ENCODE results near the gene HADHA.
"Not testable (repeated sequence)": the region's sequence is repeated elsewhere in the genome, so short reads cannot be mapped to it uniquely, and the experiment has no call there.

The HADHA gene

GRCh38 chr2:26244309-26245230 lies at the start of gene HADHA, which contains the start of gene HADHB:
HADHA (minus strand) TSS chr2:26244632; CDS start chr2:26244596, 36 bp downstream.
HADHB (plus strand) TSS chr2:26244939; CDS start chr2:26254255, 9,316 bp downstream.
- peak; percentile 94 for DNase-seq

GRCh38 chr2:26292646-26293045 lies 48.2 kb upstream of the HADHA start:
- no peak for DNase-seq

DNA sequence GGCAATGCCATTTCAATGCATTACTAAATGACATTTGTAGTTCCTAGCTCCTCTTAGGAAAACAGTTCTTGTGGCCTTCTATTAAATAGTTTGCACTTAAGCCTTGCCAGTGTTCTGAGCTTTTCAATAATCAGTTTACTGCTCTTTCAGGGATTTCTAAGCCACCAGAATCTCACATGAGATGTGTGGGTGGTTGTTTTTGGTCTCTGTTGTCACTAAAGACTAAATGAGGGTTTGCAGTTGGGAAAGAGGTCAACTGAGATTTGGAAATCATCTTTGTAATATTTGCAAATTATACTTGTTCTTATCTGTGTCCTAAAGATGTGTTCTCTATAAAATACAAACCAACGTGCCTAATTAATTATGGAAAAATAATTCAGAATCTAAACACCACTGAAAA lies 45.6 kb upstream of the HADHA start:
- no peak for DNase-seq

DNA sequence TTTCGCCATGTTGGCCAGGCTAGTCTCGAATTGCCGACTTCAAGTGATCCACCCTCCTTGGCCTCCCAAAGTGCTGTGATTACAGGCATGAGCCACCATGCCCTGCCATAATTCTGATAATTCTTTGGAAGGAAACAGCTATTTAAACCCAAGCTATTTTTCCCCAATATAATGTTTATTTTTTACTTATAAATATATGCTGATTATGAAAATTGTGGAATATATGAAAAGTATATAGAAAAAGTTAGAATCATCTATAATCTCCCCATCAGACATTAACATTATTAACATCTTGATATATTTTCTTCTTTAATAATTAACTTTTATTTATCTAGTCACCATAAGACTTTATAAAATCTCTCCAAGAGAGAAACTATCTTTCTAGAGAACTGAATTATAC lies 41.5 kb upstream of the HADHA start:
- DNase-seq = no peak

DNA sequence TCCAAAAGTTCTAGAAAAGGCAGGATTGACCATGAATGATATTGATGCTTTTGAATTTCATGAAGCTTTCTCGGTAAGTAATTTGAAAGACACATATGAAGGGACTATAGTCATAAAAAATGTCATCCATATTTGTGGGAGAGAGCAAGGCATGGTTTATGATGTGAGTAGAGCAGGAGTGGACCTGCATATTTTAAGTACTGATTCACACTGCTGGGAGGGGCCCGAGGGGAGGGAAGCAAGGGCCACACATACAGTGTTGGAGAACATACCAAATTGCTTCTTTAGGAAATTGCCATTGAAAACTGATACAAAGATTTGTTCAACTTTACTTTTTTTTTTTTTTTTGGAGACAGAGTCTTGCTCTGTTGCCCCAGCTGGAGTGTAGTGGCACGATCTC lies 39.7 kb upstream of the HADHA start:
- no peak for DNase-seq

GRCh38 chr2:26283606-26284005 lies 39.2 kb upstream of the HADHA start:
- no peak for DNase-seq

- no peak for DNase-seq
These were observed 36.8 kb upstream of the HADHA start for GRCh38 chr2:26281226-26281625.

DNA sequence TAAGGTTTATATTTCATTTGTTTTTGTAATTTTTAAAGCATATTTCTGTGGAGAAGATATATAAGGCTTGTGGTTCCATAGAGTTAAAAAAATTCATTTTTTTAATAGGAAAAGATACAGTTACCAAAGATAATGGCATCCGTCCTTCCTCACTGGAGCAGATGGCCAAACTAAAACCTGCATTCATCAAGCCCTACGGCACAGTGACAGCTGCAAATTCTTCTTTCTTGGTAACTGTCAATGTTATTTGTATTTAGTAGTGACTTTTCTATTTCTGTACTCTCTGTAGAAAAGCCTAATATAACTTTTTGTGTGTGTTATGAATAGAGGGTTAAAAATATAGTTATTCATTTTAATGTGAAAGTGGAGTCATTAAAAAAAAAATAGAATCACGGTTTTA lies 35.5 kb upstream of the HADHA start:
- no peak for DNase-seq

DNA sequence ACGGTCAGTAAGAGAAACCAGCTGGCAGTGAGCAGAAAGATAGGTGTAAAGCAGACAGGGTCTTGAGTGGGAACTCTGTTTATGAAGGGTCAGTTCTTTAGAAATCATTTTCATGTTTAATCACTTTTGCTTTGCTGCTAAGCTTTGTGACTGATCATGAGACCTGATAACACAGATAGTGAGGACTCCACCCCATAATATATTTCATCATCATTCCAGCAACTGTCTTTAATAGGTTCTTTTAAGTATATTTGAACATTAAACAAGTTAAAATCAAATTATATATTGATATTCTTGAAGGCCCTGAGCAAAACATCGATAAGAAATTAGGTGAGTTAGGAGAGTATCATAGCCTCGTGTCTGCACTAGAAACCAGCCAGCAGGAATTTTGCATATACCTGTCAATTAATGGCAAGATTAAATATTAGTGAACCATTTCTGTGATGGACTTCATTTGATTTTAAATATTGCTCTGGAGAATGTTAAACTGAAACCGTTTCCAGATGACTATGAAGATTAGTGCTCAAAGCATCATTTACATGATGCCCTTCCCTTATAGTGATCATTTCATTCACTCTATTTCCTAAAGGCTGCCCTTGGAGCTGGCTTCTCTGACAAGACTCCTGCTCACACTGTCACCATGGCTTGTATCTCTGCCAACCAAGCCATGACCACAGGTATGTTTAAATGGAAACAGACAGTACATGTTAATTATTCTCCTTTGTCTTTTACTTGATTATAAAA lies 32.2 kb upstream of the HADHA start:
- no peak for DNase-seq

DNA sequence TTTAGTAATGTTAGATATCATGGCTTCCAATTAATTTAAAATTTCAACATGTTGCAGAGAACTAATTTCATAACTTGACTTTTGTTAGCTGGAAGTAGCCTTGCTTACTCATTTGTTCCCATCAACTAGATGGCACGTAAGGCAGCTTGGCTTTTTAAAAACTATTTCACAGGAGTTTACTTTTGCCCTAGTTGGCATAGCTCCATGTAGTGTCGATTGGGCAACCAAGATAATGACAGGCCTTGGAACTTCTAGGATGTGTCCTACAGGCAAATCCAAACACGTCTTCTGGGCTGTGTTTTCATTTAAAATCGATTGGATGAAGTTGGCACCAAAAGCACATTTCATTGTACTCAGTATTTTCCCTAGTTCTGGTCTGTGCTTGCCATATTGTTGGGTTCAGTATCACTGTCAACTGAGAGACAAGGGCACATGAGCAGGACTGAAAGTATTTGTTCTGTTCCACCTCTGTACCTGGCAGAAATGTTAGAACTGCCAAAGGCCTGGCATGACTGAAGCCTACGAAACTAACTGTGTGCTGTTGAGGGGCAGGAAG lies 29.7 kb upstream of the HADHA start:
- no peak for DNase-seq

- no peak for DNase-seq
These were observed 29.1 kb upstream of the HADHA start for GRCh38 chr2:26273501-26273900.

DNA sequence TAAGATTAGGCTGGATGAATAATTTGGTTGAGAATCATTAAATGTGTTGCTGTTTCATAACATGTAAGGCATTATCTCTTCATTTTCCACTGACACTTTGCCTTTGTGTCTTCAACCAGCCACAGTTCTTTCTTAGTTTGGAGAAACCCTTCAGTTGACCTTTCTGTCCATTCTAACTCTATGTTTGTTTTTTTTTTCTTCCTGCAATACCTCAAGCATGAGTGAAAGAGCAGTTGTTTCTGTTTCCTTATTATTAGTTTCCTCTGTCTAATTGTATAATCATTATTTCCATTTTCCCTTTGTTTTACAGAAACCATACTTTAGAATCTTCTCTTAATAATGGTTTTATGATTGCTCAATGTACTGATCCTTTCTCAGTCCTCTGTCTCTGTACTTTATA lies 25.9 kb upstream of the HADHA start:
- no peak for DNase-seq

DNA sequence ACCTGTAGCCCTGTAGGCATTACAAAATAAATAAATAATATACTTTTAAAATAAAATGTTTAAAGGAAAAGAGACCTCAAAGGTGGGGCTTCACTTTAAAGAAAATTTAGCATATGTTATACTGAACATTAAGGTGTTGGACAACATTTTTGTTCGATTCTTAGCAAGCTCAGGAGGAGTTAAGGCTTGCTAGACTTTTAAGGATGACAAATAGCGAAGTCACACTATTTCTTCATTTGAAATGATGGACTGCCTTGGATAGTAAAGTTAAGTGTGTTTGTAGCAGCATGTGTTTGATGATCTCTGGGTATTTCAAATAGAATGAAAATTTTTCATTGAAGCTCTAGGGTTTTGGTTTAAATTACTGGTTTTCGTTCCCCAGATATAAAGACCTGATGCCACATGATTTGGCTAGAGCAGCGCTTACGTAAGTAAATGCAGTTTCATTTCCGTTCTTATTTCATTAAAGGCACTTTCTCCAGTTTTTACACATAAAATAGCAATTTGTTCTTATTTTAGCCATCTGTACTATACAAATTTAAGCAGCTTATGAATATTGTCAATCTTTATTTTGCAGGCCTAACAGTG lies 25.2 kb upstream of the HADHA start:
- DNase-seq = no peak

- DNase-seq = not testable (repeated sequence)
These were observed 24.4 kb upstream of the HADHA start for GRCh38 chr2:26268670-26269385.

GRCh38 chr2:26268213-26268612 lies 23.8 kb upstream of the HADHA start:
- no peak for DNase-seq

DNA sequence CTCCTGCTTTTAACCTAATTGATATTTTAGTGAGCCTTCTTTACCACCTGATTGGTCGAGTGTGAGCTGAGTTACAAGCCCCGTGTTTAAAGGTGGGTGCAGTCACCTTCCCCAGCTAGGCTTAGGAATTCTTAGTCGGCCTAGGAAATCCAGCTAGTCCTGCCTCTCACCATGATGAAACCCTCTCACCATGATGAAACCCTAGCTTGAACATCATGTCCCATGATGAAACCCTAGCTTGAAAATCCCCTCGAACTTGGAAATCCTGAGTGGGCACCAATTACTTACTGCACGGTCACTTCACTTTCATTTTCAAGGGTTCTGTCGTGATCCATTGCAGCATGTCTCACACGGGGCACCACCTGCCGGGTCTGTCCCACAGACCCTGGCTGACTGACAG lies 14.4 kb upstream of the HADHA start:
- DNase-seq = not testable (repeated sequence)

GRCh38 chr2:26255759-26256384 lies 11.4 kb upstream of the HADHA start:
- DNase-seq = no peak

- no peak for DNase-seq
These were observed 7.5 kb upstream of the HADHA start for GRCh38 chr2:26251893-26252292.

DNA sequence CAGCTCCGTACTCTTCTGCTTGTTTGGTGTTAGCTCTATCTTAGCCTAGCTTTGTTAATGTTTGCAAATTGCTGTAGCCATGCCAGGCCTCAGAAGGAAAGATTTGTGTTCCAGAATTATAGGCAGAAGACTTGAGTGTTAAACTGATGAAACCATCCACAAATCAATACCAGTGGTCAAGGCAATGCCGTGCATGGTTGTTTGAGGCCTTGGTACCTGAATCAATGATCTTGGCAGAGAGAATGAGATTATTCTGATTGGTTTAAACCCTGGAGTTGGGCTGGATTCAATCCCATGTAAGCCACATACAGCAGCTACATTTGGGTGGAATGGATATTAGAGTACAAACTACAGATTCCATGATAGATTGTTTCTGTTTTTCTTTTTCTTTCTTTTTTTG lies 5.2 kb upstream of the HADHA start:
- no peak for DNase-seq

GRCh38 chr2:26246818-26247217 lies 2.4 kb upstream of the HADHA start:
- peak; percentile 67 for DNase-seq

- DNase-seq = no peak
These were observed 1.4 kb upstream of the HADHA start for GRCh38 chr2:26245810-26246209.

GRCh38 chr2:26245231-26245732 lies 850 bp upstream of the HADHA start:
- peak; percentile 82 for DNase-seq
